Upper lobe of left lung (tissue), 6 donors: Measurements from ENCODE around the gene MFAP5. TPM values are rescaled to one million over a fixed set of nuclear protein-coding genes. Genes with fewer than 3 reads are reported as not detected.

Experiments
- ATAC-seq, 2 donors: fragments of 200-7000 bp; cut with Tn5 transposase; one replicate each; pipeline ENCODE4 v1.9.1; 2022; ENCODE audit warnings: mild to moderate bottlenecking in 2 of 2, moderate library complexity in 2 of 2; ENCODE audit not compliant: low FRiP score in 2 of 2
- DNase-seq, 2 donors: peaks; one replicate each; pipeline ENCODE4 v3.0.0-alpha.2; 2019 to 2020
- H3K27ac ChIP-seq, 4 donors: fragments of 200-600 bp; sonication (generic); one replicate each; pipeline ENCODE4 v1.5.1; 2016 to 2019
- H3K27me3 ChIP-seq, 4 donors: fragments of 200-600 bp; sonication (generic); one replicate each; pipeline ENCODE4 v1.5.1; 2017 to 2019
- H3K36me3 ChIP-seq, 4 donors: fragments of 200-600 bp; sonication (generic); one replicate each; pipeline ENCODE4 v1.5.1; 2016 to 2019
- H3K4me1 ChIP-seq, 4 donors: fragments of 200-600 bp; sonication (generic); one replicate each; pipeline ENCODE4 v1.5.1; 2018 to 2019
- H3K4me3 ChIP-seq, 4 donors: fragments of 200-600 bp; sonication (generic); one replicate each; pipeline ENCODE4 v1.5.1; 2017 to 2019; ENCODE audit warnings: mild to moderate bottlenecking in 2 of 4, moderate library complexity in 1 of 4
- H3K9me3 ChIP-seq, 4 donors: fragments of 200-600 bp; sonication (generic); one replicate each; pipeline ENCODE4 v1.5.1; 2018 to 2019
- EP300 ChIP-seq, 4 donors: sonication (generic); formaldehyde crosslinking; IDR thresholded peaks; one replicate each; pipeline ENCODE4 v1.5.1; 2017; ENCODE audit warnings: antibody characterized with exemption in 4 of 4, control low read depth in 2 of 4
- POLR2A ChIP-seq, 4 donors: fragments of 450-650 bp; IDR thresholded peaks; one replicate each; pipeline ENCODE4 v1.5.1; 2016 to 2017; ENCODE audit warnings: antibody characterized with exemption in 4 of 4, mild to moderate bottlenecking in 2 of 4
- POLR2AphosphoS5 ChIP-seq, 2 donors: sonication (generic); formaldehyde crosslinking; IDR thresholded peaks; one replicate each; pipeline ENCODE4 v1.5.1; 2017; ENCODE audit warnings: antibody characterized with exemption in 2 of 2
- WGBS, 2 donors: methylation state at CpG; one replicate each; pipeline ENCODE4 v1.1.5; 2017 to 2018; 5-methylcytosine and 5-hydroxymethylcytosine counted together
- total RNA-seq, 6 donors: library from RNA; depleted of rRNA in 4 of 6; stranded (reverse); fragments of >200 nt in 4 of 6; gene quantifications; one replicate each; pipeline versions ENCODE4 v1.1.0 to v1.2.1, GENCODE V29; 2016 to 2021
- TF ChIP-seq, protein P1 (sequence below), 6 experiments: fragments of 450-650 bp in 4 of 6; fragments of 200-600 bp in 2 of 6; sonication (generic) in 2 of 6; IDR thresholded peaks; one replicate each; pipeline ENCODE4 v1.5.1; 2016 to 2019; ENCODE audit warnings: antibody characterized with exemption in 6 of 6
- donor health status: DM: no; HTN: no; CAD: no; lungs with moderate emphysema.
- donor health status: DM: no; HTN: yes; CAD: no; lungs with severe emphysema.

MFAP5 gene, protein sequence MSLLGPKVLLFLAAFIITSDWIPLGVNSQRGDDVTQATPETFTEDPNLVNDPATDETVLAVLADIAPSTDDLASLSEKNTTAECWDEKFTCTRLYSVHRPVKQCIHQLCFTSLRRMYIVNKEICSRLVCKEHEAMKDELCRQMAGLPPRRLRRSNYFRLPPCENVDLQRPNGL
- 100 to 1,000 TPM in 1 of 6 donors, 10 to 100 TPM in 1, 1 to 10 TPM in 4; 2.1 to 102 (median 8.5) TPM for total RNA-seq

DNA sequence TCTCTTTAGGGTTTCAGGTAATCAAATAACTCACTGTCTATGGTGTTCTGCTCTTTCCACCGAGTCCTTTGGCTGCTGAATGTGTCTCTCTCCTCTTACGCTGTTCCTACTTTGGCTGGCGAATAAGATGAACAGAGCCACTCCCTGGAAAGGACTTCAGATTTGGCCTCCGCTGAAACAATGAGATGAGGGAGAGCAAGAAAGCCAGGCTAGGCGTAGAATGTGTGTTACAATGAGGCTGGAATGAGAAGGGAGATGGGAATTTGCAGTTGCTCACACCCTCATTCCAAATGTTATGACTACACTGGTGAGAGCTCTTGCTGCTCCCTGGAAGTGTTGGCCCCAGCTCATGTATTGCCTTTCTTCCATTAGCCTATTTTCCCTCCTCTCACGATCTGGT lies at the start of gene MFAP5:
Gene MFAP5 (minus strand): TSS at position 234 of the 400 bp plus-strand sequence. CDS start 722 bp downstream, outside the sequence.
- Histone ChIP-seq H3K4me3 (no peak within 1 kb of the TSS), H3K9me3 (no peaks in the 10 kb centered on the region), H3K36me3 (no peaks in the 10 kb centered on the region), H3K4me1 (peaks cover 0 to under 1% (median 0%) of the 10 kb centered on the region in 4 donors), H3K27me3 (no peaks in the 10 kb centered on the region), H3K27ac (no peak within 1 kb of the TSS)
- WGBS, 2 donors, result 78 to 80% methylated on average over 6 of the region's 6 CpGs
- ATAC-seq (peak in 1 of 2 donors; percentile 76), DNase-seq (no peak)
- TF ChIP-seq, protein P1, sequence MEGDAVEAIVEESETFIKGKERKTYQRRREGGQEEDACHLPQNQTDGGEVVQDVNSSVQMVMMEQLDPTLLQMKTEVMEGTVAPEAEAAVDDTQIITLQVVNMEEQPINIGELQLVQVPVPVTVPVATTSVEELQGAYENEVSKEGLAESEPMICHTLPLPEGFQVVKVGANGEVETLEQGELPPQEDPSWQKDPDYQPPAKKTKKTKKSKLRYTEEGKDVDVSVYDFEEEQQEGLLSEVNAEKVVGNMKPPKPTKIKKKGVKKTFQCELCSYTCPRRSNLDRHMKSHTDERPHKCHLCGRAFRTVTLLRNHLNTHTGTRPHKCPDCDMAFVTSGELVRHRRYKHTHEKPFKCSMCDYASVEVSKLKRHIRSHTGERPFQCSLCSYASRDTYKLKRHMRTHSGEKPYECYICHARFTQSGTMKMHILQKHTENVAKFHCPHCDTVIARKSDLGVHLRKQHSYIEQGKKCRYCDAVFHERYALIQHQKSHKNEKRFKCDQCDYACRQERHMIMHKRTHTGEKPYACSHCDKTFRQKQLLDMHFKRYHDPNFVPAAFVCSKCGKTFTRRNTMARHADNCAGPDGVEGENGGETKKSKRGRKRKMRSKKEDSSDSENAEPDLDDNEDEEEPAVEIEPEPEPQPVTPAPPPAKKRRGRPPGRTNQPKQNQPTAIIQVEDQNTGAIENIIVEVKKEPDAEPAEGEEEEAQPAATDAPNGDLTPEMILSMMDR (IDR thresholded peaks at IDR 0.05), result no peak
- no peak for TF ChIP-seq EP300 (IDR thresholded peaks at IDR 0.05)
- no peak for TF ChIP-seq POLR2AphosphoS5 (IDR thresholded peaks at IDR 0.05)

DNA sequence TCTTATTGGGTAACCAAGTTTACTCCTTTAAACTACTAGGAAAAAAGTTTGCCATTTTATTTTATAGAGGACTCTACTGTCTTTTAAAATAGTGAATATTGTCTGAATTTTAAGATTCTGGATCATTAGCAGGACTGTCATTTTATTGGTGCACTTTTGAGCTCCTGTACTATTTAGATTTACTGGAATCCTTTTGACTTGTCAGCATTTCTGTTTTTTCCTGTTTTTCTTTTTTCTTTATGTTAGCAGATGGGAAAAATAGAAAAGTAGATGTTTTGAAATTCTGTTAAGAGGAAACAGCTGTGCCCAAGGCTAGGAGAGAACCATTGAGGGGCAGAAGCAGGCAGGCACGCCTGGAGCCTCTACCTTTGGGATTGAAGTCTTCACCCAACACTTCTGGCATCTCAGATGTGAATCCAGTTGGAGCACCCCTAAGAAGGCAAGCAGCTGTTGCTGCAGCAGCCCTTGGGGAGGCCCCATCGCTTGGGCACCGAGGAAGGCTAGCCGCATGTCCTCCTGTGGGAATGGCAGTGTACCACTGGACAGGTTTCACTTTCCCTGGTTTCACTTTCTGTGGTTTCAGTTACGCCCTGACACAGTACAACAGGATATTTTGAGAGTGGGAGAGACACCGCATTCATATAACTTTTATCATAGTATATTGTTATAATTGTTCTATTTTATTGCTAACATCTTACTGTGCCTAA lies 46.7 kb upstream of the MFAP5 start:
- peak in 1 of 2 donors; percentile 76 for ATAC-seq
- DNase-seq, result peak; percentile 34 to 45
- no peaks in the 10 kb centered on the region for H3K27me3 ChIP-seq
- TF ChIP-seq POLR2A (IDR thresholded peaks at IDR 0.05), result no peak
- no peak for TF ChIP-seq EP300 (IDR thresholded peaks at IDR 0.05)
- TF ChIP-seq POLR2AphosphoS5 (IDR thresholded peaks at IDR 0.05), result peak in 1 of 2 donors; percentile 30
- peaks cover 16 to 29% (median 24%) of the 10 kb centered on the region in 4 donors for H3K4me1 ChIP-seq
- H3K4me3 ChIP-seq, result peak overlapping the region in 3 of 4 donors; percentile 19 to 42 (median 39)
- WGBS, 2 donors, result 13 to 29% methylated on average over 6 of the region's 6 CpGs
- peak overlapping the region; percentile 48 to 76 (median 72) for H3K27ac ChIP-seq
- H3K9me3 ChIP-seq, result no peaks in the 10 kb centered on the region
- no peaks in the 10 kb centered on the region for H3K36me3 ChIP-seq

DNA sequence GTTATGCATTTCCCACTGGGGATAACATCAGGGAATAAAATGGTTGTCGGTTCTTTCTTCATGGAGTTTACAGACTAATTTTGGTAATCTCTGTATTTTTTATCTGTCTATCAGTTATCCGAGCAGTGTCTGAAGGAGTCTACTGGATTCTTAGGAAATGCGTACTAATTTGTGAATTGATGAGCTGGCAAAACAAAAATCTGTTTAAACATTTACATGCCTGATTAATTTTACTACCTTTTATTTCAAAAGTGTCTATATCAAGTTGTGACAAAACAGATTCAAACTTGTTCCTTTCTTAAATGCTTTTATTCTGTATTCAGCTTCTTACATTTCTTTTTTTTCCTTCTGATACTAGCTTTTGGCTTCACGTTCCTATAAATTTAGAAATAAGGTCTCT lies 39.5 kb upstream of the MFAP5 start:
- DNase-seq (no peak), ATAC-seq (no peak)
- no peak overlapping the region for H3K27ac ChIP-seq
- no peak overlapping the region for H3K4me3 ChIP-seq
- TF ChIP-seq POLR2A (IDR thresholded peaks at IDR 0.05), result no peak
- TF ChIP-seq EP300 (IDR thresholded peaks at IDR 0.05), result no peak
- TF ChIP-seq POLR2AphosphoS5 (IDR thresholded peaks at IDR 0.05), result no peak
- TF ChIP-seq, protein P1 (IDR thresholded peaks at IDR 0.05), result no peak
- peaks cover 14 to 28% (median 19%) of the 10 kb centered on the region in 4 donors for H3K4me1 ChIP-seq
- WGBS, 2 donors, result 82 to 90% methylated on average over 4 of the region's 4 CpGs
- no peaks in the 10 kb centered on the region for H3K27me3 ChIP-seq
- no peaks in the 10 kb centered on the region for H3K36me3 ChIP-seq
- no peaks in the 10 kb centered on the region for H3K9me3 ChIP-seq

DNA sequence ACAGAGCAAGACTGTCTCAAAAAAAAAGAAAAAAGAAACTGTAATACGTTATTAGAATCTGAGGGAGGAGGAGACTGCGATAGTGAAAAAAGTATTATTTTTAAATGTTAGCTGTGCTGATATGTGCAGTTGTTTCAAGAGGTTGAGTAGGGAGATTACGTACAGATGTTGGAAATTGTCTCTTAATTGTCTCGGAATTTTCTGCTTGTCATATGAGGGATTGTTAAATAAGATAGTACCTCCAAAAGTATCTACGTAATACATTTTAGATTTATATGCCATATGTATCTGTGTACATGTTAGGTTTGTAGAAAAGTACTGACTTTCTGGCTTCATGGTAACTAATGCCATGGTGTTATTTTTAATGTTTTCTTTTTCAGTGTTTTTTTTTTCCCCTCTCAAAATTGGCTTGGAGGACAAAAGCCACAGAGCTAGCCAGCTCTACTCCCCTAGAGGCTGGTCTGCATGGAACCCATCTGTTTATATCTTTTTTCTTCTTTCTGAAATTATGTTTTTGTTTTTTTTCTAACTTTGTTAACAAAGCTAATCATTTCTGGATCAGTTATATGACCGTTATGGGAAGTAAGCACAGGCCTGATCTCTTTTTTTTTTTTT lies 38.5 kb upstream of the MFAP5 start:
- Histone ChIP-seq H3K4me3 (no peak overlapping the region), H3K27ac (no peak overlapping the region), H3K36me3 (no peaks in the 10 kb centered on the region), H3K4me1 (peaks cover 19 to 31% (median 23%) of the 10 kb centered on the region in 4 donors), H3K9me3 (no peaks in the 10 kb centered on the region), H3K27me3 (no peaks in the 10 kb centered on the region)
- 82 to 84% methylated on average over 6 of the region's 6 CpGs for WGBS, 2 donors
- DNase-seq (no peak), ATAC-seq (no peak)
- TF ChIP-seq POLR2A (IDR thresholded peaks at IDR 0.05) (no peak), EP300 (IDR thresholded peaks at IDR 0.05) (no peak), POLR2AphosphoS5 (IDR thresholded peaks at IDR 0.05) (no peak)
- TF ChIP-seq, protein P1 (IDR thresholded peaks at IDR 0.05), result no peak

DNA sequence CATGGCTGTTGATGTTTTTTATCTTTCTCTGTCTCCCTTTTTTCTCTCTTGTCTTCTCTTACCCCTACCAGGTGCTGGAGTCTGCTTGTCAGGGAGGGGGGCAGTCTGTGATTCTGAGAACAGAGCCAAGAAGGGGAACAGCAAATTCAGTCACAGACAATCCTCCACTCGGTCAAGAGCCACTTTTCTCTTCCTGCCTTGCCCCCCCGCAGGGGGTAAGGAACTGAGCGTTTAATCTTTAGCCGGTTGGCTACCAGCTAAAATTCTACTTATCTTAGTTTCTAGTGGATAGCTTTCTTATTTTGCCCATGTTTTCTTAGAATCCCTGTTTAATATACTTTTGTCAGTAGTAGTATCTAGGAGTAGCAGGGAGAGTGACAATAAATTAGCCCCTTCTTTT lies 37.1 kb upstream of the MFAP5 start:
- H3K4me1 ChIP-seq, result peaks cover 19 to 31% (median 23%) of the 10 kb centered on the region in 4 donors
- TF ChIP-seq EP300 (IDR thresholded peaks at IDR 0.05) (no peak), POLR2A (IDR thresholded peaks at IDR 0.05) (no peak), POLR2AphosphoS5 (IDR thresholded peaks at IDR 0.05) (no peak)
- TF ChIP-seq, protein P1 (IDR thresholded peaks at IDR 0.05), result no peak
- H3K27me3 ChIP-seq, result no peaks in the 10 kb centered on the region
- WGBS, 2 donors, result 11 to 23% methylated on average over 4 of the region's 4 CpGs
- DNase-seq, result no peak
- H3K36me3 ChIP-seq, result no peaks in the 10 kb centered on the region
- peak overlapping the region in 1 of 4 donors; percentile 32 for H3K27ac ChIP-seq
- ATAC-seq, result no peak
- H3K9me3 ChIP-seq, result no peaks in the 10 kb centered on the region
- H3K4me3 ChIP-seq, result peak overlapping the region in 1 of 4 donors; percentile 1
